HEK293 (cell line): ENCODE measurements around the gene ARHGEF4.

Experiments
- CTCF ChIA-PET: fragments of 350-600 bp; formaldehyde crosslinking; extraction: SDS; loops from one replicate; lab custom pipeline; 2021; ENCODE audit warnings: antibody characterized with exemption; lab: Yijun Ruan, JAX
- POLR2A ChIA-PET: fragments of 300-600 bp; formaldehyde crosslinking; extraction: SDS; loops from one replicate; lab custom pipeline; 2020; ENCODE audit warnings: antibody characterized with exemption, inconsistent platforms; lab: Yijun Ruan, JAX
- H3K27ac ChIP-seq: fragments of 200-500 bp; sonication (Bioruptor generic); 2 replicates; pipeline ENCODE4 v1.5.1; 2014; ENCODE audit warnings: low read depth, low read length, control low read depth, inconsistent platforms; ENCODE audit errors: extremely low read depth
- H3K36me3 ChIP-seq, 2 experiments: fragments of 200-500 bp in 1 of 2; sonication (Bioruptor generic) in 1 of 2; 1 replicate in 1 of 2; 2 replicates in 1 of 2; pipeline ENCODE4 v1.5.1; 2014 to 2017; ENCODE audit warnings: inconsistent platforms in 2 of 2, low read length in 2 of 2; ENCODE audit not compliant: control insufficient read depth in 2 of 2, insufficient read depth in 1 of 2
- H3K4me1 ChIP-seq: fragments of 200-500 bp; sonication (Bioruptor generic); 2 replicates; pipeline ENCODE4 v1.5.1; 2014; ENCODE audit warnings: mild to moderate bottlenecking, low read length, inconsistent platforms; ENCODE audit not compliant: control insufficient read depth, insufficient read depth
- H3K4me3 ChIP-seq: 2 replicates; pipeline ENCODE4 v1.5.1; 2011; ENCODE audit warnings: low read depth, mild to moderate bottlenecking, control low read depth, low read length, moderate library complexity
- H3K9me3 ChIP-seq: fragments of 200-500 bp; sonication (Bioruptor generic); 2 replicates; pipeline ENCODE4 v1.5.1; 2014; ENCODE audit warnings: low read depth, low read length, inconsistent platforms; ENCODE audit not compliant: control insufficient read depth, insufficient read depth
- KLF10 ChIP-seq: fragments of 450-650 bp; IDR thresholded peaks from 2 replicates; pipeline ENCODE4 v1.5.1; 2018; ENCODE audit warnings: missing biosample characterization, mild to moderate bottlenecking, missing genetic modification characterization
- KLF7 ChIP-seq: fragments of 450-650 bp; formaldehyde crosslinking; IDR thresholded peaks from 2 replicates; pipeline ENCODE4 v1.5.1; 2016; ENCODE audit warnings: missing biosample characterization, missing genetic modification characterization, borderline replicate concordance
- MEIS1 ChIP-seq: sonication (generic); formaldehyde crosslinking; IDR thresholded peaks from 2 replicates; pipeline ENCODE4 v1.8.1; 2022; ENCODE audit warnings: missing genetic modification reagents, mild to moderate bottlenecking, borderline replicate concordance
- MZF1 ChIP-seq: fragments of 450-650 bp; formaldehyde crosslinking; IDR thresholded peaks from 2 replicates; pipeline ENCODE4 v1.5.1; 2017; ENCODE audit warnings: missing biosample characterization, missing genetic modification characterization, borderline replicate concordance
- PATZ1 ChIP-seq: fragments of 450-650 bp; formaldehyde crosslinking; IDR thresholded peaks from 2 replicates; pipeline ENCODE4 v1.5.1; 2016; ENCODE audit warnings: missing biosample characterization, missing genetic modification characterization
- SALL2 ChIP-seq: fragments of 450-650 bp; formaldehyde crosslinking; IDR thresholded peaks from 2 replicates; pipeline ENCODE4 v1.5.0; 2017; ENCODE audit warnings: missing biosample characterization, mild to moderate bottlenecking, missing genetic modification characterization, borderline replicate concordance
- ZBTB17 ChIP-seq: fragments of 450-650 bp; formaldehyde crosslinking; IDR thresholded peaks from 2 replicates; pipeline ENCODE4 v1.5.1; 2016; ENCODE audit warnings: missing biosample characterization, missing genetic modification characterization
- ZBTB20 ChIP-seq: fragments of 450-650 bp; formaldehyde crosslinking; IDR thresholded peaks from 2 replicates; pipeline ENCODE4 v1.5.1; 2016; ENCODE audit warnings: missing biosample characterization, missing genetic modification characterization
- ZFHX2 ChIP-seq: fragments of 450-650 bp; formaldehyde crosslinking; conservative IDR thresholded peaks from 2 replicates; pipeline ENCODE4 v1.5.1; 2016; ENCODE audit warnings: missing biosample characterization, missing genetic modification characterization
- ZNF132 ChIP-seq: fragments of 450-650 bp; formaldehyde crosslinking; IDR thresholded peaks from 2 replicates; pipeline ENCODE4 v1.5.1; 2017; ENCODE audit warnings: missing biosample characterization, missing genetic modification characterization, borderline replicate concordance
- ZNF155 ChIP-seq: fragments of 450-650 bp; formaldehyde crosslinking; IDR thresholded peaks from 2 replicates; pipeline ENCODE4 v1.5.1; 2016; ENCODE audit warnings: missing biosample characterization, missing genetic modification characterization
- ZNF239 ChIP-seq: fragments of 450-650 bp; formaldehyde crosslinking; IDR thresholded peaks from 2 replicates; pipeline ENCODE4 v1.5.1; 2016; ENCODE audit warnings: missing biosample characterization, missing genetic modification characterization
- ZNF37A ChIP-seq: fragments of 450-650 bp; IDR thresholded peaks from 2 replicates; pipeline ENCODE4 v1.5.1; 2018; ENCODE audit warnings: missing biosample characterization, missing genetic modification characterization
- ZNF404 ChIP-seq: fragments of 450-650 bp; formaldehyde crosslinking; IDR thresholded peaks from 2 replicates; pipeline ENCODE4 v1.5.1; 2017; ENCODE audit warnings: missing biosample characterization, missing genetic modification characterization
- ZNF555 ChIP-seq: fragments of 450-650 bp; formaldehyde crosslinking; conservative IDR thresholded peaks from 2 replicates; pipeline ENCODE4 v1.5.1; 2017; ENCODE audit warnings: missing biosample characterization, mild to moderate bottlenecking, missing genetic modification characterization, inconsistent platforms
- ZNF654 ChIP-seq: fragments of 450-650 bp; formaldehyde crosslinking; IDR thresholded peaks from 2 replicates; pipeline ENCODE4 v1.5.1; 2016; ENCODE audit warnings: low read depth, missing biosample characterization, missing genetic modification characterization
- ZNF747 ChIP-seq: fragments of 450-650 bp; formaldehyde crosslinking; IDR thresholded peaks from 2 replicates; pipeline ENCODE4 v1.5.1; 2016; ENCODE audit warnings: missing biosample characterization, missing genetic modification characterization
- ZNF76 ChIP-seq: fragments of 450-650 bp; formaldehyde crosslinking; IDR thresholded peaks from 2 replicates; pipeline ENCODE4; 2016; ENCODE audit warnings: low read depth, missing biosample characterization, missing genetic modification characterization, borderline replicate concordance
- TF ChIP-seq, protein P1 (sequence below): fragments of 450-650 bp; formaldehyde crosslinking; IDR thresholded peaks from 2 replicates; pipeline ENCODE4 v1.5.1; 2016; ENCODE audit warnings: missing biosample characterization, missing genetic modification characterization
- TF ChIP-seq, protein P2 (sequence below): fragments of 450-650 bp; formaldehyde crosslinking; IDR thresholded peaks from 2 replicates; pipeline ENCODE4 v1.5.1; 2016; ENCODE audit warnings: missing biosample characterization, missing genetic modification characterization
- TF ChIP-seq, protein P3 (sequence below): fragments of 450-650 bp; formaldehyde crosslinking; IDR thresholded peaks from 2 replicates; pipeline ENCODE4 v1.5.1; 2016; ENCODE audit warnings: missing biosample characterization, missing genetic modification characterization

ARHGEF4 gene

GRCh38 chr2:130787841-130788240 lies 48.9 kb upstream of the ARHGEF4 start (continued):
- TF ChIP-seq, protein P1, sequence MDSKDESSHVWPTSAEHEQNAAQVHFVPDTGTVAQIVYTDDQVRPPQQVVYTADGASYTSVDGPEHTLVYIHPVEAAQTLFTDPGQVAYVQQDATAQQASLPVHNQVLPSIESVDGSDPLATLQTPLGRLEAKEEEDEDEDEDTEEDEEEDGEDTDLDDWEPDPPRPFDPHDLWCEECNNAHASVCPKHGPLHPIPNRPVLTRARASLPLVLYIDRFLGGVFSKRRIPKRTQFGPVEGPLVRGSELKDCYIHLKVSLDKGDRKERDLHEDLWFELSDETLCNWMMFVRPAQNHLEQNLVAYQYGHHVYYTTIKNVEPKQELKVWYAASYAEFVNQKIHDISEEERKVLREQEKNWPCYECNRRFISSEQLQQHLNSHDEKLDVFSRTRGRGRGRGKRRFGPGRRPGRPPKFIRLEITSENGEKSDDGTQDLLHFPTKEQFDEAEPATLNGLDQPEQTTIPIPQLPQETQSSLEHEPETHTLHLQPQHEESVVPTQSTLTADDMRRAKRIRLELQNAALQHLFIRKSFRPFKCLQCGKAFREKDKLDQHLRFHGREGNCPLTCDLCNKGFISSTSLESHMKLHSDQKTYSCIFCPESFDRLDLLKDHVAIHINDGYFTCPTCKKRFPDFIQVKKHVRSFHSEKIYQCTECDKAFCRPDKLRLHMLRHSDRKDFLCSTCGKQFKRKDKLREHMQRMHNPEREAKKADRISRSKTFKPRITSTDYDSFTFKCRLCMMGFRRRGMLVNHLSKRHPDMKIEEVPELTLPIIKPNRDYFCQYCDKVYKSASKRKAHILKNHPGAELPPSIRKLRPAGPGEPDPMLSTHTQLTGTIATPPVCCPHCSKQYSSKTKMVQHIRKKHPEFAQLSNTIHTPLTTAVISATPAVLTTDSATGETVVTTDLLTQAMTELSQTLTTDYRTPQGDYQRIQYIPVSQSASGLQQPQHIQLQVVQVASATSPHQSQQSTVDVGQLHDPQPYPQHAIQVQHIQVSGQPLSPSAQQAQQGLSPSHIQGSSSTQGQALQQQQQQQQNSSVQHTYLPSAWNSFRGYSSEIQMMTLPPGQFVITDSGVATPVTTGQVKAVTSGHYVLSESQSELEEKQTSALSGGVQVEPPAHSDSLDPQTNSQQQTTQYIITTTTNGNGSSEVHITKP (tag by site-specific recombination) = no peak
- no peak for TF ChIP-seq SALL2 (tag by site-specific recombination)
- no peak for TF ChIP-seq ZNF747
- TF ChIP-seq, protein P2, sequence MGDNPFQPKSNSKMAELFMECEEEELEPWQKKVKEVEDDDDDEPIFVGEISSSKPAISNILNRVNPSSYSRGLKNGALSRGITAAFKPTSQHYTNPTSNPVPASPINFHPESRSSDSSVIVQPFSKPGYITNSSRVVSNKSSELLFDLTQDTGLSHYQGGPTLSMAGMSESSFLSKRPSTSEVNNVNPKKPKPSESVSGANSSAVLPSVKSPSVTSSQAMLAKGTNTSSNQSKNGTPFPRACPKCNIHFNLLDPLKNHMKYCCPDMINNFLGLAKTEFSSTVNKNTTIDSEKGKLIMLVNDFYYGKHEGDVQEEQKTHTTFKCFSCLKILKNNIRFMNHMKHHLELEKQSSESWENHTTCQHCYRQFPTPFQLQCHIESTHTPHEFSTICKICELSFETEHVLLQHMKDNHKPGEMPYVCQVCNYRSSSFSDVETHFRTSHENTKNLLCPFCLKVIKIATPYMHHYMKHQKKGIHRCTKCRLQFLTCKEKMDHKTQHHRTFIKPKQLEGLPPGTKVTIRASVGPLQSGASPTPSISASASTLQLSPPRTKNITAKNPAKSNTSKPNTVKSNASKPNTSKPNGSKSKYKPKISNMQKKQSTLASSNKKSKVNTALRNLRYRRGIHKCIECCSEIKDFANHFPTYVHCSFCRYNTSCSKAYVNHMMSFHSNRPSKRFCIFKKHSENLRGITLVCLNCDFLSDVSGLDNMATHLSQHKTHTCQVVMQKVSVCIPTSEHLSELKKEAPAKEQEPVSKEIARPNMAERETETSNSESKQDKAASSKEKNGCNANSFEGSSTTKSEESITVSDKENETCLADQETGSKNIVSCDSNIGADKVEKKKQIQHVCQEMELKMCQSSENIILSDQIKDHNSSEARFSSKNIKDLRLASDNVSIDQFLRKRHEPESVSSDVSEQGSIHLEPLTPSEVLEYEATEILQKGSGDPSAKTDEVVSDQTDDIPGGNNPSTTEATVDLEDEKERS (tag by site-specific recombination) = no peak
- TF ChIP-seq ZNF155 (tag by site-specific recombination) = no peak
- TF ChIP-seq ZNF76 (tag by site-specific recombination) = no peak
- TF ChIP-seq MZF1 (tag by site-specific recombination) = no peak
- no peak for TF ChIP-seq MEIS1 (CRISPR knock-in tag)
- TF ChIP-seq, protein P3, sequence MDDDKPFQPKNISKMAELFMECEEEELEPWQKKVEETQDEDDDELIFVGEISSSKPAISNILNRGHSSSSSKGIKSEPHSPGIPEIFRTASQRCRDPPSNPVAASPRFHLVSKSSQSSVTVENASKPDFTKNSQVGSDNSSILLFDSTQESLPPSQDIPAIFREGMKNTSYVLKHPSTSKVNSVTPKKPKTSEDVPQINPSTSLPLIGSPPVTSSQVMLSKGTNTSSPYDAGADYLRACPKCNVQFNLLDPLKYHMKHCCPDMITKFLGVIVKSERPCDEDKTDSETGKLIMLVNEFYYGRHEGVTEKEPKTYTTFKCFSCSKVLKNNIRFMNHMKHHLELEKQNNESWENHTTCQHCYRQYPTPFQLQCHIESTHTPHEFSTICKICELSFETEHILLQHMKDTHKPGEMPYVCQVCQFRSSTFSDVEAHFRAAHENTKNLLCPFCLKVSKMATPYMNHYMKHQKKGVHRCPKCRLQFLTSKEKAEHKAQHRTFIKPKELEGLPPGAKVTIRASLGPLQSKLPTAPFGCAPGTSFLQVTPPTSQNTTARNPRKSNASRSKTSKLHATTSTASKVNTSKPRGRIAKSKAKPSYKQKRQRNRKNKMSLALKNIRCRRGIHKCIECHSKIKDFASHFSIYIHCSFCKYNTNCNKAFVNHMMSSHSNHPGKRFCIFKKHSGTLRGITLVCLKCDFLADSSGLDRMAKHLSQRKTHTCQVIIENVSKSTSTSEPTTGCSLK (tag by site-specific recombination) = no peak
- TF ChIP-seq ZNF239 (tag by site-specific recombination) = no peak
- TF ChIP-seq, all 188 proteins: peak for 0

DNA sequence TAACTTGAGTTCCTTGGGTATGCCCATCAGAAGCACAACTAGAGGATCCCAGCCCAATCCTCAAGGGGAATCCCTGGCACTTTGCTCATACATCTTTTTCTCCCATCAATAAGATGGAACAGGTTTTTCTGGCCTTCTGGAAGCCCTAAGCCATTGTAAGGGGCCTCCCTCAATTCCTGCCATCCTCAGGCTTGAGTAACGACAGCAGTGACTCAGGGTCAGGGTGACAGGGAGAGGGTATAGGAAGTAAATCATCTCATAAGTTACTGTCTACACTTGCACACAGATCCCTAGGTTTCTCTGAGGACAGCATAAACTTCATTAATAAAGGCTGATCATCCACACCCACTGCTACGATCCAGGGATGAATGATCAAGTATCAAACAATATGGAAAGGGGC lies 46.4 kb upstream of the ARHGEF4 start:
- Histone ChIP-seq H3K27ac (no peak overlapping the region), H3K4me1 (no peaks in the 10 kb centered on the region), H3K4me3 (no peak overlapping the region), H3K9me3 (no peaks in the 10 kb centered on the region), H3K36me3 (no peaks in the 10 kb centered on the region)
- POLR2A ChIA-PET = no interaction called here
- CTCF ChIA-PET = no interaction called here
- TF ChIP-seq KLF10 (no peak), ZBTB20 (tag by site-specific recombination) (no peak), ZNF654 (tag by site-specific recombination) (no peak), ZNF37A (tag by site-specific recombination) (no peak), ZFHX2 (no peak), MZF1 (tag by site-specific recombination) (no peak), ZNF404 (tag by site-specific recombination) (no peak), ZNF555 (no peak), ZNF132 (tag by site-specific recombination) (no peak), KLF7 (tag by site-specific recombination) (no peak), PATZ1 (tag by site-specific recombination) (no peak), ZBTB17 (tag by site-specific recombination) (no peak)
